Stimulated activated CD8-positive, alpha-beta memory T cell treated with anti-CD3 and anti-CD28 coated beads, Interleukin-12 subunit alpha, Interleukin-12 subunit beta, amount 100 ng/mL, for 1 hour (primary cell): ENCODE results near the gene CENPH.
"Not testable (repeated sequence)": the region's sequence is repeated elsewhere in the genome, so short reads cannot be mapped to it uniquely, and the experiment has no call there.

Source experiments
- DNase-seq: peaks from one replicate; pipeline ENCODE4 v3.0.0-alpha.2; 2020; ENCODE audit warnings: low read depth

Gene CENPH

GRCh38 chr5:69209602-69210001, 20.2 kb downstream of the CENPH start:
- no peak for DNase-seq

- no peak for DNase-seq
Measured at GRCh38 chr5:69211200-69211599, 21.8 kb downstream of the CENPH start.

- no peak for DNase-seq
Measured at GRCh38 chr5:69212022-69212421, 22.6 kb downstream of the CENPH start.

GRCh38 chr5:69213513-69214215, 24.3 kb downstream of the CENPH start:
- DNase-seq, result no peak

- no peak for DNase-seq
Measured at GRCh38 chr5:69217151-69217511, 27.7 kb downstream of the CENPH start.

- peak; percentile 90 for DNase-seq
Measured at GRCh38 chr5:69217548-69218526, 28.5 kb downstream of the CENPH start.

- no peak for DNase-seq
Measured at GRCh38 chr5:69219939-69220338, 30.6 kb downstream of the CENPH start.

- DNase-seq, result not testable (repeated sequence)
Measured at GRCh38 chr5:69220371-69220770, 31.0 kb downstream of the CENPH start.

- DNase-seq, result not testable (repeated sequence)
Measured at GRCh38 chr5:69220833-69221232, 31.4 kb downstream of the CENPH start.

GRCh38 chr5:69224520-69224919, 35.1 kb downstream of the CENPH start:
- DNase-seq, result no peak

GRCh38 chr5:69225860-69226259, 36.5 kb downstream of the CENPH start:
- no peak for DNase-seq

- no peak for DNase-seq
Measured at GRCh38 chr5:69230181-69230580, 40.8 kb downstream of the CENPH start.

GRCh38 chr5:69231281-69231680, 41.9 kb downstream of the CENPH start:
- DNase-seq, result no peak

GRCh38 chr5:69231851-69232250, 42.5 kb downstream of the CENPH start:
- no peak for DNase-seq

GRCh38 chr5:69234457-69235268, 45.3 kb downstream of the CENPH start, which contains the start of gene CDK7:
TSS of gene CDK7 (plus strand) at chr5:69234886. CDS start at chr5:69234976, 90 bp downstream.
- DNase-seq, result peak; percentile 87

- not testable (repeated sequence) for DNase-seq
Measured at GRCh38 chr5:69236733-69237132, 47.4 kb downstream of the CENPH start.

GRCh38 chr5:69237877-69238276, 48.5 kb downstream of the CENPH start:
- DNase-seq, result no peak

GRCh38 chr5:69238760-69239251, 49.4 kb downstream of the CENPH start:
- DNase-seq, result no peak

- DNase-seq, result no peak
Measured at GRCh38 chr5:69242215-69242927, 53.0 kb downstream of the CENPH start.

- no peak for DNase-seq
Measured at GRCh38 chr5:69245031-69245430, 55.6 kb downstream of the CENPH start.

GRCh38 chr5:69248019-69248418, 58.6 kb downstream of the CENPH start:
- no peak for DNase-seq
